MM.1S (cell line): ENCODE measurements around the gene AGPAT3.

Source experiments
- EZH2 ChIP-seq: fragments of 300-600 bp; sonication (generic); optimal IDR thresholded peaks from 2 replicates; pipeline ENCODE3; 2017; ENCODE audit warnings: low read depth, mild to moderate bottlenecking, antibody characterized with exemption, low read length, mixed read lengths
- TF ChIP-seq, protein P1 (sequence below): fragments of 300-600 bp; sonication (generic); IDR thresholded peaks from 2 replicates; pipeline ENCODE4 v1.5.1; 2016; ENCODE audit warnings: antibody characterized with exemption, low read length, mixed read lengths

GRCh38 chr21:43923391-43923790, 58.4 kb downstream of the AGPAT3 start:
- TF ChIP-seq, protein P1, sequence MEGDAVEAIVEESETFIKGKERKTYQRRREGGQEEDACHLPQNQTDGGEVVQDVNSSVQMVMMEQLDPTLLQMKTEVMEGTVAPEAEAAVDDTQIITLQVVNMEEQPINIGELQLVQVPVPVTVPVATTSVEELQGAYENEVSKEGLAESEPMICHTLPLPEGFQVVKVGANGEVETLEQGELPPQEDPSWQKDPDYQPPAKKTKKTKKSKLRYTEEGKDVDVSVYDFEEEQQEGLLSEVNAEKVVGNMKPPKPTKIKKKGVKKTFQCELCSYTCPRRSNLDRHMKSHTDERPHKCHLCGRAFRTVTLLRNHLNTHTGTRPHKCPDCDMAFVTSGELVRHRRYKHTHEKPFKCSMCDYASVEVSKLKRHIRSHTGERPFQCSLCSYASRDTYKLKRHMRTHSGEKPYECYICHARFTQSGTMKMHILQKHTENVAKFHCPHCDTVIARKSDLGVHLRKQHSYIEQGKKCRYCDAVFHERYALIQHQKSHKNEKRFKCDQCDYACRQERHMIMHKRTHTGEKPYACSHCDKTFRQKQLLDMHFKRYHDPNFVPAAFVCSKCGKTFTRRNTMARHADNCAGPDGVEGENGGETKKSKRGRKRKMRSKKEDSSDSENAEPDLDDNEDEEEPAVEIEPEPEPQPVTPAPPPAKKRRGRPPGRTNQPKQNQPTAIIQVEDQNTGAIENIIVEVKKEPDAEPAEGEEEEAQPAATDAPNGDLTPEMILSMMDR = no peak
- no peak for TF ChIP-seq EZH2
